ENCODE results near the gene DOHH.

The DOHH gene

DNA sequence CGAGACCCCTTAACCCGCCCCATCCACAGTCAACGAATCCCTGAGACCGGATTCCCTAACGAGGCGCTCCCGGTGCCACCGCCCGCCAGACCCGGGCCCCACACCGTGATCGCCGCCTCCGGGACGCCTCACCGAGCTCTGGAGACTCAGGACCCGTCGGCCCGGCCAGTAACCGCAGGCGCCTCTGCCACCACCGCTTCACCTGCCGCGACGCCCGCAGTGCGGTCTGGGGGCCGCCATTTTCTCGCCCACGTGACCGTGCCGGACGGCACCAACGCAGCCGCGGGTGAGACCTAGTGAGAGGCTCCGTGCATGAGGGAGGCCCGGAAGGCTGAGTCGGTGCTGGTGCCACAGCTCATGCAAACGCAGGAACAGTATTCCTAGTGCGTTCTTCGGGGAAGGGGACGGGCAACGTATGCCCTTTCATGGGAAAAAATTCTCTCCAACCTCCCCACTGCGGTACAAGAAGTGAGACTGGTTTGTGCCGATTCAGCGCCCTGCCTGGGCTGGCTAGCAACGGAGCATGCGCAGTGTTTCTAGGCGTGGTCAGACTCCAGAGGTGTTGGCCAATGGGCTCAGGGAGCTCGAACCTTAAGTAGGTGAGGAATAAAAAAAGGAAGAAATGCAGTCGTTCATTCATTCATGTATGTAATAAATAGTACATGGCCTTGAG, at the start of gene DOHH:
Gene DOHH (minus strand): TSS at position 246 of the 673 bp plus-strand sequence. CDS start 3,860 bp downstream, outside the sequence.
- peak; percentile 94 for DNase-seq (ENCODE audit: low read depth)

DNA sequence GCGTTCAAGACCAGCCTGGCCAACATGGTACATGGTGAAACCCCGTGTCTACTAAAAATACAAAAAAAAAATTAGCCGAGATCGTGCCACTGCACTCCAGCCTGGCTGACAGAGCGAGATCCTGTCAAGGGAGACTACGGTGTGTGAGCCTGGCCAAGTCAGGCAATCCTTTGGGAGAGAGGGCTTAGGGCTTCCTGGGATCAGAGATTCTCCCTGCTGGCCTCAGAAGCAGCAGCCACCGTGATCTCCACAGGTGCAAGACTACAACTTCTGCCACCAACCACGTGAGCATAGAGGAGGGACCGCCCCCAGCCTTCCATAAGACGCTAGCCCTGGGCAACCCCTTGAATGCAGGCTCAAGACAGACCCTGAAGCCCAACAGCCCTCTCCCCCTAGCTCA, 49.3 kb upstream of the DOHH start:
- DNase-seq (ENCODE audit: low read depth) = no peak

- DNase-seq (ENCODE audit: low read depth) = no peak
Measured at GRCh38 chr19:3548606-3549005, 48.1 kb upstream of the DOHH start.

GRCh38 chr19:3547767-3548282, 47.4 kb upstream of the DOHH start:
- DNase-seq (ENCODE audit: low read depth) = no peak

- no peak for DNase-seq (ENCODE audit: low read depth)
Measured at GRCh38 chr19:3547301-3547731, 46.8 kb upstream of the DOHH start.

- DNase-seq (ENCODE audit: low read depth) = no peak
Measured at GRCh38 chr19:3546119-3546518, 45.6 kb upstream of the DOHH start.

DNA sequence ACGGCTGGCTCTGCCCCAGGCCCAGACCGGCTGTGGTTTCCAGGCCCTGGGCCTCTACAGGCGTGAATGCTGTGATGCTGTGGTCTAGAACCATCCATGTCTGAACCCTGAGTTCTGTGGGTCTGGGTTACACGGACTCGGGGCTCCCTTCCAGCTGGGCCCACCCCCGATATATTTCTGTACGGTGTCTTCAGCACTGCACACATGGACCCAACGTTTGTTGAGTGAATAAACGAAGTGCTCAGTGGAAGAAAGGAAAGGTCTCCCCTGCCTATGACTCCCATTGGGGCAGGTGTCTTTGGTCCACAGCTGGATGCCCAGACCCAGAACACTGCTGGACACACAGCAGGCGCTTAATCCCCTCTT, 45.2 kb upstream of the DOHH start:
- DNase-seq (ENCODE audit: low read depth) = no peak

GRCh38 chr19:3544742-3545668, 44.5 kb upstream of the DOHH start:
- DNase-seq (ENCODE audit: low read depth) = no peak

DNA sequence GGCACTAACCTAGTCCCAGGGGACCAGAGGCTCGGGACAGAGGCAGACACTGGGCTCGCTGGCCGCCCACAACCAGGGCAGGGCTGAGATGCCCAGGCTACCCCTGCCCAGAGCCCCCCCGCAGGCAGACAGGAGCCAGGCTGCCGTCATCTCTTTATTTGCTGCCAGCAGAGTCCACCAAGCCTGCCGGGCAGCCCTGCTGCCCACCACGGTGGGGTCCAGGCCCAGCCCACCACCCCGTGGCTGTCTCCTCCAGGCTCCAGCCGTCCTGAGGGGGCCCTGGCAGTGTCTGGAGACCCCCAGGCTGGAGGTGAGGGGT, 43.5 kb upstream of the DOHH start:
- no peak for DNase-seq (ENCODE audit: low read depth)

- no peak for DNase-seq (ENCODE audit: low read depth)
Measured at GRCh38 chr19:3543150-3544057, 42.9 kb upstream of the DOHH start.

DNA sequence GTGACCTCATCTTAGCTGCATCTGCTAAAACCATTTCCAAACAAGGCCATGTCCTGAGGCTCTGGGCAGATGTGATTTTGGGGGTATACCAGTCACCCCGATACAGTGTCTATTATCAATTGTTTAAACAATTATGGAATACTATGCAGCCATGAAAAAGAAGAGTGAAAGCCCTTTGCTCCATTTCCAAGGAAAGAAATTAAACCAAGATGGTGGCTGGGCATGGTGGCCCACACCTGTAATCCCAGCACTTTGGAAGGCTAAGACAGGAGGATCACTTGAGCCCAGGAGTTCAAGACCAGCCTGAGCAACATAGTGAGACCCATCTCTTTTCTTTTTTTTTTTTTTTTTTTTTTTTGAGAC, 39.3 kb upstream of the DOHH start:
- DNase-seq (ENCODE audit: low read depth) = no peak

DNA sequence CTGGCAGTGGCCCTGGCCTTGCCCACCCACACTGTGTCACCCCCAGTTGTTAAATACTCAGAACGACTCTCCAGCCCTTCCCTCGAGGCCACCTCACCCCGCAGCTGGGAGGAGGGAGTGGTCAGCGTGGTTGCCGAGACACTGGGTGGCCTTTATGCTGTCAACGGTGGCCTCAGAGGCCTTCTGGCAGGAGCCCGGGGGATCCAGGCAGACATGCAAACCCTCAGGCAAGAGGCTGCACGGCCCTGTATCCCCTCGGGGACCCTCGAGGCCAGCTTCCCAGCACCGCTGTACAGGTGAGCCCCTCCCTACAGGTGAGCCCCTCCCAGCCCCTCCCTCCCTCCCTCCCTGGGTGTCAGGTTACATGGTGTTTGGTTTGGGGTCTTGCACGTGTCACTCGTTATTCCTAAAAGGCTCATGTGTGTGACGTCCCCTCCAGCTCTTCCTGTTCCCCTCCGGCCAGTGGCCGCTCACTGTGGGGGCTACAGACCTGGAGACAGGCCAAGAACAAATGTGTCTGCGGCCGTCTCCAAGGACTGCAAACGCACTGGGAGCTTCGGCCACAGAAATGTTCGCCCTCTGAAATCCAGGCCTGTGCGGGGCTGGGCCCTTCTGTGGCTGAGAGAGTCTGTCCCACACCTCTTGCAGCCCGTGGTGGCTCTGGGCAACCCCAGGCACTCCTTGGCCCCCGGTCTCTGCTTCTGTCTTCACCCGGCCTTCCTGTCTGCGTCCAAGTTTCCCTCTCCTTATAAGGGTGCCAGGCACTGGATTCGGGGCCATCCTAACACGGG, 38.7 kb upstream of the DOHH start, which contains the start of gene TEKTIP1:
Gene TEKTIP1 (plus strand): TSS at position 210 of the 791 bp plus-strand sequence. CDS start 4 bp downstream, at position 214.
- no peak for DNase-seq (ENCODE audit: low read depth)

- DNase-seq (ENCODE audit: low read depth) = no peak
Measured at GRCh38 chr19:3538258-3538929, 37.9 kb upstream of the DOHH start.

DNA sequence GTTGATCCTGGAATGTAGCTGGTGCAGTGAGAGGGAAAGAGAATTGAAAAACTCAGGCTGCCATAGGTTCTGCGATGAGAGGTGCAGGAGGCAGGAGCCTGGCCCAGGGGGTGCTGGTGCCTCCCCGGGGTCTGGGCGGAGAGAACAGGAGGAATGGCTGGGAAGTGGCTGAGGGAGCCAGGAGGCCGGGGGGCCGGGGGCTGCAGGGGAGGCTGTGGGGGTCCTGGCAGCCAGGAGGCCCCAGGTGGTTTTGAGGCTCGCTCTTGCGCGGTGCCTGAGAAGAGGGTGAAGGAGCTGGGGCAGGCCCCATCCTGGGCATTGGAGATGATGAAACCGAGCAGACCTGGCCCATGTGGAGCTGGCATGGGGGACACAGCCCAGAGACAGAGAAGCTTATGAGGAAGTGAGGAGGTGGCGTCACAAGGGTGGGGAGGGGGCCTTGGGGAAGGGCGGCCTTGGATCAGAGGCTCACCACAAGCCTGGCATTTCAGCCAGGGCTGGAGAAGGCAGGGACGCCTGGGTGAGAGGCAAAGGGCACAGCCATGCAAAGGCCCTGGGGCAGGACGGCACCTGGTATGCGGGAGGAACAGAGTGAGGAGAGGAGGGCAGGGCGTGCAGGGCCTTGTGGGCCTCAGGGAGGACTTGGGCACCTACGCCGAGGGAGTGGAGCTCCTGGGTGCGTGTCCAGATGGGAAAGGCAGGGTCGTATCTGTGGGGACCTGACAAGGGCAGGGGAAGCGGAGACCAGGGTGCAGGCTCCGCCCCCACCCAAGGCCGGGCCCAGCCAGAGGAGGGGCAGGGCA, 37.2 kb upstream of the DOHH start:
- no peak for DNase-seq (ENCODE audit: low read depth)

DNA sequence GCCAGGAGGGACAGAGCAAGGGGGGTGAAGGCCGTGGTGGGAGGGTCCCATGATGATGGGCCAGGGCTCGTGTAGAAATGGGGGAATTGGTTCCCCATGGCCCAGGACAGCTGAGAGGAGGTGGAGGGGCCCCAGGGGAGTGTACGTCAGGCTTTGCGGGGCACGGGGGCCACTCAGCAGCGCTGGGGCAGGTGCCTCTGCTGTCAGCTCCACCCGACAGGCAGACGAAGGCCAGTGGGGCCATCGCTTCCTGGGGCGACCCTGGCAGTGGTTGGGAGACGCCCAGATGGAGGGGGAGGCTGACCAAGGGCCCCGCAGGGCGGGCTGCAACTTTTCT, 36.6 kb upstream of the DOHH start:
- no peak for DNase-seq (ENCODE audit: low read depth)

DNA sequence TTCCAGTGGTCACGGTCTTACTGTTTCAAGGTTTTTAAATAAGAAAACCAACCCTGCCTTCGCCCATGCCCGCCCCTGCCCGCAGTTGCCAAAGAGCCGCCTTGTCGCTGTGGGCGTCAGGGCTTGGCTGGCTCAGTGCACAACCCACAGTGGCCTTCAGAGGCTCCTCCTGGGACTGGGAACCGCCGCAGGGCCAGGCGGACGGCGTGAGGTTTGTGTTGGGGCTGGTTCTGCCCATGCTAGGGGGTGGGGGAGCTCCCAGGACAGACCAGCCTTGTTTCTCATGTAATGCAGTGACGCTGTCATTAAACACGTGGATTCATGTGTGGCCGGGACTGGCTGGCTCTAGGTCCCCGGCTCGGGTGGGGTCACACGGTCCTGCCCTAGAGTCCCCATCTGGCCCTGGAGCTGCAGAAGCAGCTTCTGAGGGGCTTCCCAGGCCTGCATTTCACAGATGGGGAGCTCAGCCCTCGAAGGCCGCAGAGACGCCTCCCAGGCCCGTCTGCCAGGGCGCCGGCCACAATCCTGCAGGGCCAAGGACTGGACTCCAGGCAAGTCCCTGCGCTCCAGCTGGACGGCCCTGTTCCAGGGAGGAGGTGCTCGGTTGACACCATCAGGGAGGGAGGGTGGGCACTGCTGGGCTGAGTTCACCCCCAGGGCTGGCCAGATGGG, 36.1 kb upstream of the DOHH start:
- no peak for DNase-seq (ENCODE audit: low read depth)

DNA sequence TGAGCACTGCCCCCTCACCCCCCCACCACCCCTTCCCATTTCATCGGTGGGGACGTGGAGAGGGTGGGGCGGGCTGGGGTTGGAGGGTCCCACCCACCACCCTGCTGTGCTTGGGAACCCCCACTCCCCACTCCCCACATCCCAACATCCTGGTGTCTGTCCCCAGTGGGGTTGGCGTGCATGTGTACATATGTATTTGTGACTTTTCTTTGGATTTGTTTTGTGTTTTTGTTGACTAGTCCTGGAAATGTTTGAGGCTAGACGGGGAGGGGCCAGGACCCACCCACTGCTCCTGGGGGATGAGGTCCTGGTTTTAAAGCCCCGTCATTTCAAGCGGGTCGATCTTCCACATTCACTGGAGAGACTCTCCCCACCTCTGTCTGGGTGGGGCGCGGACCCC, 35.5 kb upstream of the DOHH start:
- DNase-seq (ENCODE audit: low read depth) = no peak

- DNase-seq (ENCODE audit: low read depth) = no peak
Measured at GRCh38 chr19:3535563-3535965, 35.1 kb upstream of the DOHH start.

- no peak for DNase-seq (ENCODE audit: low read depth)
Measured at GRCh38 chr19:3535235-3535535, 34.7 kb upstream of the DOHH start.

Data from HS-27A (cell line).